ELR (cell line): ENCODE data around the gene CXCR5.

Experiments
- DNase-seq: peaks from one replicate; pipeline ENCODE4 v3.0.0-alpha.2; 2015; ENCODE audit warnings: low read depth

The CXCR5 gene

DNA sequence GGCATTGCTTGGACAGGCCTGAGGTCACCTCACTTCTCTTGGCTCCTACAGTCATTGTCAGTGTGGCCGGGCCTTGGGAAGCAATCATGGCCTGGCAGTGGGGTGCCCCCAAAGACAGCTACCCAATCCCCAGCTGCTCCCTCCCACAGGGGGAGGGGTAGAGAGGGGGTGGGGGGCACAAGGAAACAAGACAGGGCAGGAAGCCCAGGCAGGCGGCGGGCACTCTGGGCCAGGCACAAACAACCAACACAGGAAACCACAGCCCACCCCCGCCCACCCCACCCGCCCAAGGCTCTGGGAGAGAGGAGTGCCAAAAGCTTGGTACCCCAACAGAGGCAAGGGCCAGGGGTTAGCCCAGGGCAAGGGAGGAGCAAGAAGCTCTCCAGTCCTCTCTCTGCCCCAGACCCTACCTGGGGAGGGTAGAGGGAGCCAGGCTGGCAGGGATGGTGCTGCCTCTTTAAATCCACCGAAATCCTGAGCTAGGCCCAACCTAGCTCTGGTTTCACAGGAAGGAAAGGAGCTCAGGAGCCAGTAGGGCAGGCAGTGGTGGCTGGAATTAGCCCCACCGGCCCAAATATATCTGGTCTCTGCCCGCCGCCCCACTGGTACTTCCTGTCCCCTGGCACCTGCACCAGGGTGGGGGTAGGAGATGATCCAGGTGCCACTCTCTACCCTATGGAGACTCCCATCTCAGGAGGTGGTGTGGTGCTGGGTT is 29.9 kb downstream of the CXCR5 start:
- DNase-seq, result no peak

DNA sequence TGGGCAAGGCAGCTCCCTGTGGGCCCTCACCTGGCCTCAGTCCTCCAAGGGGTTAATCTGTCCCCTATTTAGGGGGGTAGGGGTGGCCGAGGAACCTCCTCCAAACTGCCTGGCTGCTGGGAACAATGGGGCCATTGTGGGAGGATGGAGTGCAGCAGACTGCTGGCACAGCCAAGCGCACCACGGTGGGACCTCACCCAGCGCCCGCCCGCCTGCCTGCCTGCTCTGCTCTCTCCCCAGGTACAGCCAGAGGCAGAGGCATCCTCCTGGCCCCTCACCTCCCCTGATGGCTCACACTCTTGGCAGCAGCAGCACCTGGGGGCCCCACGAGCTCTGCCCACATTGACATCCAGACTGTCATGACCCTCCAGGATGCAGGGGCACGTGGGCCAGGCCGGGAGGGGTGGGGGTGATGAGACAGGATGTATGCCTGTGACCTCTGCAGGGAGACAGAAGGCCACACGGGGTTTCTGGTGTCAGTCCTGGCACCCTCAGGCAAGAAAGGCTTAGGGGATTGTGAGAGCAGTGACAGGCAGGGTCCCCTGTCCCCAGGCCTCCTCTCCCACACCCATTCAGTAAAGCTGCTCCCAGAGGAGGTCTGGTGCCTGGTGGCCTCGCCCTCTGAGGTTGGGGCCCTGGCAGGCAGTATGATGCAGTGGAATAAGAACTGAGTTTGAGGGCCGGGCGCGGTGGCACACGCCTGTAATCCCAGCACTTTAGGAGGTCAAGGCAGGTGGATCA is 30.7 kb downstream of the CXCR5 start:
- DNase-seq, result peak; percentile 45

DNA sequence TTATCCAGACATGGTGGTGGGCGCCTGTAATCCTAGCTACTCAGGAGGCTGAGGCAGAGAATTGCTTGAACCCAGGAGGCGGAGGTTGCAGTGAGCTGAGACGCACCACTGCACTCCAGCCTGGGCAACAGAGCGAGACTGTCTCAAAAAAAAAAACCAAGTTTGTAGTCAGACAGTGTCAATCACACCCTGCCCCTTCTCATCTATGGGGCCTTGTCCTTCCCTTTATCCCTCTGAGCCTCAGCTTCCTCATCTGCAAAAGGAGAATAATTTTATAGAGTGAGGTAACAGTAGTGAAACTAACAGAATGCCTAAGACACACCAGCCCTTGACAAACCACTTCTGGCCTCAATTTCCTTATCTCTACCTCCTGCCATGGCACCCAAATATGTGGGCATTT is 31.3 kb downstream of the CXCR5 start:
- no peak for DNase-seq

DNA sequence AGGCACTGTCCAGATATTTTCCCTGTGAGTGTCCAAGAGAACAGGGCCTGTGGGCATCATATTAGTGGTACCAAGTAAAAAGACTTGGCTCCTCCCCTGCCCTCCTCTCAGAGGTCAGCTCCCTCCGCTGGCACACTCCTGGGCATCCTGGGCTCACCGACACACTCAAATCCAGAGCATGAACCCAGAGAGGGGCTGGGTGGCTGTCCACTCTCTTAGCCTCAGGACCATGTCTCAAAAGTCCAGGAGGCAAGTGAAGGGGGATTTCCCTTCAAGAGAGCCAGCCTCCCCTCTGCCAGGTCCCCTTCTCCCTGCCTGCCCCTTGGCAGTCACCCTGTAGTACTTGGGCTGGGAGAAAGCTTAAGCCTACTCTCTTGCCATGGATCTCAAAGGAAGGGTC is 31.7 kb downstream of the CXCR5 start:
- DNase-seq, result no peak

GRCh38 chr11:118915941-118916841 is 32.5 kb downstream of the CXCR5 start:
- DNase-seq, result no peak

GRCh38 chr11:118916842-118917388 is 33.2 kb downstream of the CXCR5 start:
- peak; percentile 72 for DNase-seq

- peak; percentile 89 for DNase-seq
Measured at GRCh38 chr11:118917481-118918127, 33.9 kb downstream of the CXCR5 start.

DNA sequence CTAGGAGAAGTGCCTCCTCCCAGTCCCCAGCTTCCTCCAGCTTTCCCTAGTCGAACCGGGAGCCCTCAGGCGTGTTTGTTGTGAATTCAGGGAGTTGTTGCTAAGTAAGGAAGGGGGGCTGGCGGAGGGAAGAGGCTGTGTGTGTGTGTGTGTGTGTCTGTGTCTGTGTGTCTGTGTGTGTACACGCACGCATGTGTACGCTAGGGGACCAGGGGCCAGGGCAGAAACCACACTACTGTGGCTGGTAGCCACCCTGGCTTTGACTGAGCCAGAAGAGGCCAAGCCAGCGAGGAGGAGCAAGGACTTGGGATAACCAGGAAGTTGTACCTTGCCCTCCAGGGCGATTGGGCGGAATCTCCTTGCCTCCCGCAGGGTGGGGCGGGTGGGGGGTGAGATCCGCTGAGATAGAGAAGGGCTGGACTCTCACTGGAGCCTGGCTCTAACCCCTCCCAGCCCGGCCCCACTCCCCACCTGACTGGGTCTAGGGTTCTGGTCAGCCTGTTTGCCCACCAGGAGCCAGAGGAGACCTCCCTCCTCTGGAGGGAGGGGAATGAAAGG is 34.5 kb downstream of the CXCR5 start:
- DNase-seq, result peak; percentile 85

DNA sequence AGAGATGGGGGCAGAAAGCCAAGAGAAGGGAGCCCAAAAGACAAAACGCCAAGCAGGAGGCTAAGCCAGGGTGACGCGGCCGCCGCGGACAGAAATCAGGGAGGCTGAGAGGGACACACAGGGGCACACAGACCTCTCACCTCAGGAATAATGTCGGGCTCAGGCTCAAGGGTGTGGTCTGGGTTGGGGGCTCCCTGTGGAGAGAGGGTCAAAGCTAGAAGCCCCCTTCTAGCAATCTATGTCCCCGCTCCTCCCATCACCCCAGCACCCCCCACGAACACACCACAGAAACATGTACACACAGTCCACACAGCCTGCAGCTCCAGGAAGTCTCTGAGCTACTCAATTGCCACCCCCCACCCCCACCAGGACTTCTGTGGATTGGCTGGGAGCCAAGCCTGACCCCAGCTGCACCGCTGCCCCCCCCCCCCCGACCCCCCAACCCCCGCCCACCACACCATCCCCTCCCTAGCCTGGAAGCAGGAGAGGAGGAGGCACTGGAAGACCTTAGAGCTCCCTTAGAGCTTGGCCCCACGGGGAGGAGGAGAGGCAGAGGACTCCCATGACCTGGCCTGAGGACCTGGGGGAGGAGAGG is 35.1 kb downstream of the CXCR5 start:
- DNase-seq, result peak; percentile 24

- DNase-seq, result peak; percentile 76
Measured at GRCh38 chr11:118921121-118921928, 37.6 kb downstream of the CXCR5 start.

DNA sequence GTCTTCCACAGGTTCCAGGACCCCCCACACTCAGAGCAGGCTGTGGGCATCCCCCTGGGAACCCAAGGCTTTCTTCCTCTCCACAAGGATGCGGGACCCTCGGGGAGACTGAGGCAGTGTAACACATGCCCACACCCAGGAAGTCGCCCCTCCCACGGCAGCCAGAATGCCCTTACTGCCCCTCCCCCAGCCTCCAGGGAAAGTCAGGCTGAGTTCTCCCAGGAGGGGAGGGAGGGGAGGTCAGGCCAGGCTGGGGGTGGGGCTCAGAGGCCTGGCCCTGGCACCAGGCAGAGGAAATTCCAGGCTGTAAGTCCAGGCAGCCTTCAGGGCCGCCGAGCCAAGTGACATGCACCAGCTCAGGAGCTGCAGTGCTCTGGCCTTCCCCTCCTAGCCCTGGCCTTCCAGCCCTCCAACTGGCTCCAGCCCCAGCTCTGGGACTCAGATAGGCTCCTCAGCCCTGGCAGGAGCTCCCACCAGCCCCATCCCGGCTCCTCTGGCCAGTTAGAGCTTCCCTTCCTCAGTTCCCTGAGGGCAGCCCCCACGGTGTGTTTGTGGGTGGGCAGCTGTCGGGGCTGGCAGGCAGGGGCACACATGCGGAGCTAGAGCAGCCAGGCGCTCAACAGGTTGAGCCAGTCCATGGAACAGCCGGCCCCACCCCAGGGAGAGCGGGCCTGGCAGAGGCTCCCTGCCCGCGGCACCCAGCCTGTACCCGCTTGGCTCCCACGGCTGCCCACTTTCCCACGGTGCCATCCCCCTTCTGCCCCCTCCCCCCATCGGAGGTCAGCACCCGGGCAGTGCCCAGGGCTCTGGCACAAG is 38.4 kb downstream of the CXCR5 start:
- DNase-seq, result peak; percentile 60

DNA sequence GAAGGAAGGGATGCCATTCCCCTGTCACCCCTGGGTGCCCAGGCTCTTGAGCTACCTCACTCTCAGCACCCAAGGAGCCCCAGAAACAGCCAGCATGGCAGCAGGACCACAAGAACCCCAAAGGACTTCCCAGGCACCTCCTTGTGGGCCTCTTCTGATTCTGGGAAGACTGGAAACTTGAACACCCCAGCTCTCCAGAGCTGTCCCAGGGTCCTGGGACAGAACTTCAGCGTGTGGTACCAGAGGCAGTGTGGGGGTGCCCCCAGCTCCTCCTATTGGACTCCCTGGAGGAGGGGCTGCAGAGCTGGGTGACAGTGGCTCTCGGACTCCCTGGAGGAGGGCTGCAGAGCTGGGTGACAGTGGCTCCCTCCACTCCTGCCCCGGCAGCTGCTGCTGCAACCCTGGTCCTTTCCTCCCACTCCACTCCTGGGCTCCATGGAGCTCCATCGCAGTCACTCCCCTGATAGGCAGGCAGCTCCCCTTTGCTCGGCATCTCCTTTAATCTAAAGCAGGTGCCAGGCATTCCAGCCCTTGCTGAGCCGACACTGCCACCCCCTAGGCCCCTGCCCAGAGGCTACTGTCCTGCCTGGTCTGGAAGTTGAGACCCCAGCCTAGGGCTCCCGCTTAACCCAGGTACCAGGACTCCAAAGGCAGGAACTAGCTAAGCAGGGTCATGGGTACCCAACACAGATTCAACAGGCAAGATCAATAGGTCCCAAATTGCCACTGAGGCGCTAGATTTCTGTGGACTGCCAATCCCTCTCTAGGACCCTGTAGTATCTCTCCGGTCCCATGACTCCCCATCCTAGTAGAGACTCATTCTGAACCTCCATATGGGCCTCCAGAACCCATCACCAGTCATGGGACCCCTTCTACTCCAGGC is 39.3 kb downstream of the CXCR5 start:
- no peak for DNase-seq

- DNase-seq, result peak; percentile 38
Measured at GRCh38 chr11:118923721-118924587, 40.3 kb downstream of the CXCR5 start.

- peak; percentile 63 for DNase-seq
Measured at GRCh38 chr11:118924591-118925585, 41.2 kb downstream of the CXCR5 start.

- no peak for DNase-seq
Measured at GRCh38 chr11:118927554-118928100, 43.9 kb downstream of the CXCR5 start.
